WTC11 (cell line): Measurements from ENCODE around the gene ANKRD11. TPM values are rescaled to one million over a fixed set of nuclear protein-coding genes. Genes with fewer than 3 reads are reported as not detected.

Experiments
- ATAC-seq: fragments of 200-7000 bp; cut with Tn5 transposase; 2 replicates; pipeline ENCODE4 v1.10.0; 2021; ENCODE audit warnings: mild to moderate bottlenecking, moderate library complexity
- CTCF ChIA-PET: fragments of 300-600 bp; sonication (Branson Sonifier 250); formaldehyde crosslinking; loops from one replicate; lab custom pipeline; 2021; ENCODE audit warnings: antibody characterized with exemption; lab: Charles Lee
- POLR2A ChIA-PET: fragments of 350-600 bp; sonication (Branson Sonifier 250); formaldehyde crosslinking; loops from one replicate; lab custom pipeline; 2021; ENCODE audit warnings: antibody characterized with exemption; lab: Charles Lee
- DNase-seq: peaks from one replicate; pipeline ENCODE4 v3.0.0; 2021; ENCODE audit warnings: low spot score
- H3K27ac Mint-ChIP-seq: 2 replicates; pipeline ENCODE4 v1.8.0; 2021; ENCODE audit warnings: mixed read lengths
- H3K27me3 Mint-ChIP-seq: 2 replicates; pipeline ENCODE4 v1.8.0; 2021; ENCODE audit warnings: low read depth, mild to moderate bottlenecking, moderate library complexity, mixed read lengths
- H3K36me3 Mint-ChIP-seq: 2 replicates; pipeline ENCODE4 v1.8.0; 2021; ENCODE audit warnings: mixed read lengths
- H3K4me1 Mint-ChIP-seq: 2 replicates; pipeline ENCODE4 v1.8.0; 2022; ENCODE audit warnings: mixed read lengths
- H3K4me3 Mint-ChIP-seq: 2 replicates; pipeline ENCODE4 v1.8.0; 2021; ENCODE audit warnings: mild to moderate bottlenecking, moderate library complexity, mixed read lengths
- H3K9me3 Mint-ChIP-seq: 2 replicates; pipeline ENCODE4 v1.8.0; 2021; ENCODE audit warnings: mixed read lengths
- ATF1 ChIP-seq: sonication (generic); formaldehyde crosslinking; IDR thresholded peaks from 2 replicates; pipeline ENCODE4 v1.8.1; 2023; ENCODE audit warnings: mild to moderate bottlenecking, moderate library complexity, missing genetic modification reagents
- ATF2 ChIP-seq: sonication (generic); formaldehyde crosslinking; IDR thresholded peaks from 2 replicates; pipeline ENCODE4 v1.8.1; 2022; ENCODE audit warnings: low read depth, missing genetic modification reagents, borderline replicate concordance
- ESRRA ChIP-seq: sonication (generic); formaldehyde crosslinking; IDR thresholded peaks from 2 replicates; pipeline ENCODE4 v1.8.1; 2022; ENCODE audit warnings: mild to moderate bottlenecking, missing genetic modification reagents, borderline replicate concordance
- ETV6 ChIP-seq: sonication (generic); formaldehyde crosslinking; IDR thresholded peaks from 2 replicates; pipeline ENCODE4 v1.8.1; 2022; ENCODE audit warnings: mild to moderate bottlenecking, missing genetic modification reagents
- FOXP1 ChIP-seq: sonication (generic); formaldehyde crosslinking; IDR thresholded peaks from 2 replicates; pipeline ENCODE4 v1.8.0; 2022; ENCODE audit warnings: missing genetic modification reagents, mild to moderate bottlenecking, moderate library complexity, borderline replicate concordance
- PRDM15 ChIP-seq: sonication (generic); formaldehyde crosslinking; IDR thresholded peaks from 2 replicates; pipeline ENCODE4 v1.8.0; 2022; ENCODE audit warnings: missing genetic modification reagents
- RORB ChIP-seq: fragments of 250-450 bp; sonication (Bioruptor Pico); IDR thresholded peaks from 2 replicates; pipeline ENCODE4 v1.9.0; 2021; ENCODE audit warnings: mild to moderate bottlenecking
- SMAD3 ChIP-seq: sonication (generic); formaldehyde crosslinking; IDR thresholded peaks from 2 replicates; pipeline ENCODE4 v1.8.0; 2022; ENCODE audit warnings: missing genetic modification reagents, mild to moderate bottlenecking, borderline replicate concordance
- SMAD4 ChIP-seq: sonication (generic); formaldehyde crosslinking; IDR thresholded peaks from 2 replicates; pipeline ENCODE4 v1.8.0; 2022; ENCODE audit warnings: mild to moderate bottlenecking, missing genetic modification reagents
- TCF7 ChIP-seq: sonication (generic); formaldehyde crosslinking; IDR thresholded peaks from 2 replicates; pipeline ENCODE4 v1.8.0; 2022; ENCODE audit warnings: mild to moderate bottlenecking, low read depth, missing genetic modification reagents, moderate library complexity
- TEAD1 ChIP-seq: sonication (generic); formaldehyde crosslinking; IDR thresholded peaks from 2 replicates; pipeline ENCODE4 v1.8.0; 2022; ENCODE audit warnings: mild to moderate bottlenecking, missing genetic modification reagents
- TEAD4 ChIP-seq: sonication (generic); formaldehyde crosslinking; IDR thresholded peaks from 2 replicates; pipeline ENCODE4 v1.8.0; 2022; ENCODE audit warnings: mild to moderate bottlenecking, missing genetic modification reagents
- USF2 ChIP-seq: sonication (generic); formaldehyde crosslinking; IDR thresholded peaks from 2 replicates; pipeline ENCODE4 v1.8.1; 2023; ENCODE audit warnings: mild to moderate bottlenecking, missing genetic modification reagents, moderate library complexity
- ZNF423 ChIP-seq: fragments of 250-450 bp; sonication (Bioruptor Pico); IDR thresholded peaks from 2 replicates; pipeline ENCODE4 v2.1.2; 2022; ENCODE audit warnings: mild to moderate bottlenecking, moderate library complexity
- total RNA-seq: library from RNA; stranded (reverse); gene quantifications from 3 replicates; pipeline ENCODE4 v1.2.3, GENCODE V29; 2021
- TF ChIP-seq, protein P1 (sequence below): sonication (generic); formaldehyde crosslinking; IDR thresholded peaks from 2 replicates; pipeline ENCODE4 v1.8.0; 2022; ENCODE audit warnings: mild to moderate bottlenecking, missing genetic modification reagents
- TF ChIP-seq, protein P2 (sequence below): fragments of 250-450 bp; sonication (Bioruptor Pico); IDR thresholded peaks from 2 replicates; pipeline ENCODE4 v1.9.0; 2021; ENCODE audit warnings: mild to moderate bottlenecking
- TF ChIP-seq, protein P3 (sequence below): sonication (generic); formaldehyde crosslinking; IDR thresholded peaks from 2 replicates; pipeline ENCODE4 v1.8.0; 2022; ENCODE audit warnings: mild to moderate bottlenecking, missing genetic modification reagents

The ANKRD11 gene
- total RNA-seq, 1 experiment from 2014 or later, result 184 TPM

- Mint-ChIP-seq H3K27ac (peak overlapping the region; percentile 97), H3K27me3 (no peaks in the 10 kb centered on the region), H3K4me1 (peaks cover 90% of the 10 kb centered on the region), H3K4me3 (peak overlapping the region; percentile 42), H3K36me3 (no peaks in the 10 kb centered on the region)
- CTCF ChIA-PET, result interaction anchor here (0.6 to 2.6 kb wide), 13 partner anchors 12 to 378 kb away, joined by 3 to 19 read pairs (median 4); no protein-coding TSS in a partner anchor
- ATAC-seq, result peak; percentile 66
- DNase-seq, result peak; percentile 60
- TF ChIP-seq RORB (no peak), TEAD1 (peak; percentile 32; the same call in 1 of the 2 replicates), ZNF423 (no peak), TCF7 (CRISPR knock-in tag) (no peak), SMAD4 (no peak), ETV6 (peak; percentile 47; the same call in 1 of the 2 replicates), USF2 (peak; percentile 88), TEAD4 (CRISPR knock-in tag) (no peak), ESRRA (CRISPR knock-in tag) (no peak), ATF2 (no peak), SMAD3 (CRISPR knock-in tag) (no peak), FOXP1 (CRISPR knock-in tag) (0 out of 2 replicates have a peak, but pooled peaks have one; percentile 67), ATF1 (CRISPR knock-in tag) (no peak)
- TF ChIP-seq, protein P1, sequence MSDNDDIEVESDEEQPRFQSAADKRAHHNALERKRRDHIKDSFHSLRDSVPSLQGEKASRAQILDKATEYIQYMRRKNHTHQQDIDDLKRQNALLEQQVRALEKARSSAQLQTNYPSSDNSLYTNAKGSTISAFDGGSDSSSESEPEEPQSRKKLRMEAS (CRISPR knock-in tag), result peak; percentile 50; the same call in 1 of the 2 replicates
- TF ChIP-seq, protein P2, sequence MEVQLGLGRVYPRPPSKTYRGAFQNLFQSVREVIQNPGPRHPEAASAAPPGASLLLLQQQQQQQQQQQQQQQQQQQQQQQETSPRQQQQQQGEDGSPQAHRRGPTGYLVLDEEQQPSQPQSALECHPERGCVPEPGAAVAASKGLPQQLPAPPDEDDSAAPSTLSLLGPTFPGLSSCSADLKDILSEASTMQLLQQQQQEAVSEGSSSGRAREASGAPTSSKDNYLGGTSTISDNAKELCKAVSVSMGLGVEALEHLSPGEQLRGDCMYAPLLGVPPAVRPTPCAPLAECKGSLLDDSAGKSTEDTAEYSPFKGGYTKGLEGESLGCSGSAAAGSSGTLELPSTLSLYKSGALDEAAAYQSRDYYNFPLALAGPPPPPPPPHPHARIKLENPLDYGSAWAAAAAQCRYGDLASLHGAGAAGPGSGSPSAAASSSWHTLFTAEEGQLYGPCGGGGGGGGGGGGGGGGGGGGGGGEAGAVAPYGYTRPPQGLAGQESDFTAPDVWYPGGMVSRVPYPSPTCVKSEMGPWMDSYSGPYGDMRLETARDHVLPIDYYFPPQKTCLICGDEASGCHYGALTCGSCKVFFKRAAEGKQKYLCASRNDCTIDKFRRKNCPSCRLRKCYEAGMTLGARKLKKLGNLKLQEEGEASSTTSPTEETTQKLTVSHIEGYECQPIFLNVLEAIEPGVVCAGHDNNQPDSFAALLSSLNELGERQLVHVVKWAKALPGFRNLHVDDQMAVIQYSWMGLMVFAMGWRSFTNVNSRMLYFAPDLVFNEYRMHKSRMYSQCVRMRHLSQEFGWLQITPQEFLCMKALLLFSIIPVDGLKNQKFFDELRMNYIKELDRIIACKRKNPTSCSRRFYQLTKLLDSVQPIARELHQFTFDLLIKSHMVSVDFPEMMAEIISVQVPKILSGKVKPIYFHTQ (CRISPR knock-in tag), result no peak
- TF ChIP-seq, protein P3, sequence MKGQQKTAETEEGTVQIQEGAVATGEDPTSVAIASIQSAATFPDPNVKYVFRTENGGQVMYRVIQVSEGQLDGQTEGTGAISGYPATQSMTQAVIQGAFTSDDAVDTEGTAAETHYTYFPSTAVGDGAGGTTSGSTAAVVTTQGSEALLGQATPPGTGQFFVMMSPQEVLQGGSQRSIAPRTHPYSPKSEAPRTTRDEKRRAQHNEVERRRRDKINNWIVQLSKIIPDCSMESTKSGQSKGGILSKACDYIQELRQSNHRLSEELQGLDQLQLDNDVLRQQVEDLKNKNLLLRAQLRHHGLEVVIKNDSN (CRISPR knock-in tag), result peak; percentile 88
- TF ChIP-seq, all 79 proteins: peak for 6
- no peaks in the 10 kb centered on the region for H3K9me3 Mint-ChIP-seq
- POLR2A ChIA-PET, result interaction anchor here (0.6 to 1.3 kb wide), 2 partner anchors 34 to 52 kb away, joined by 3 to 5 read pairs; no protein-coding TSS in a partner anchor
Observed at GRCh38 chr16:89322321-89323119, 167.8 kb downstream of the ANKRD11 start.

GRCh38 chr16:89320782-89321501 is 169.4 kb downstream of the ANKRD11 start:
- ChIA-PET CTCF (interaction anchor here (0.6 to 2.6 kb wide), 6 partner anchors 12 to 683 kb away, joined by 3 to 11 read pairs (median 5); no protein-coding TSS in a partner anchor), POLR2A (no interaction called here)
- H3K9me3 Mint-ChIP-seq, result no peaks in the 10 kb centered on the region
- H3K27me3 Mint-ChIP-seq, result no peaks in the 10 kb centered on the region
- no peaks in the 10 kb centered on the region for H3K36me3 Mint-ChIP-seq
- H3K4me3 Mint-ChIP-seq, result no peak overlapping the region
- DNase-seq, result peak; percentile 74
- H3K27ac Mint-ChIP-seq, result peak overlapping the region; percentile 11; the same call in 1 of the 2 replicates
- peaks cover 87% of the 10 kb centered on the region for H3K4me1 Mint-ChIP-seq
- ATAC-seq, result peak; percentile 71
- TF ChIP-seq, protein P2 (CRISPR knock-in tag), result no peak
- TF ChIP-seq PRDM15, result no peak
